IMR-90 (cell line): ENCODE data around the gene PLS1. TPM values are rescaled to one million over a fixed set of nuclear protein-coding genes. Genes with fewer than 3 reads are reported as not detected.

Experiments used
- ATAC-seq: fragments of 200-7000 bp; cut with Tn5 transposase; 2 replicates; pipeline ENCODE4 v1.9.1; 2020; ENCODE audit warnings: low read depth, mild to moderate bottlenecking, moderate library complexity
- BruUV-seq: library from RNA; stranded (reverse); fragments of 400-500 nt; replicated peaks from 2 replicates; lab custom pipeline; 2021; lab: Mats Ljungman, UMichigan
- CTCF ChIA-PET: fragments of 300-600 bp; formaldehyde crosslinking; extraction: SDS; loops from one replicate; lab custom pipeline; 2021; ENCODE audit warnings: antibody characterized with exemption; lab: Yijun Ruan, JAX
- POLR2A ChIA-PET: fragments of 300-600 bp; sonication (Branson Sonifier 250); formaldehyde crosslinking; loops from one replicate; lab custom pipeline; 2022; ENCODE audit warnings: antibody characterized with exemption; ENCODE audit not compliant: unreplicated experiment; lab: Charles Lee
- DNase-seq: peaks from one replicate; pipeline ENCODE4 v3.0.0; 2013
- H2AFZ ChIP-seq: replicated peaks from 2 replicates; pipeline ENCODE3; 2013; ENCODE audit warnings: low read length, mild to moderate bottlenecking; ENCODE audit not compliant: poor library complexity
- H2AK5ac ChIP-seq: 2 replicates; pipeline ENCODE4 v1.6.1; 2013; ENCODE audit warnings: low read depth, low read length, inconsistent platforms
- H2AK9ac ChIP-seq: replicated peaks from 2 replicates; pipeline ENCODE3; 2013; ENCODE audit warnings: mild to moderate bottlenecking, low read depth, low read length, moderate library complexity; ENCODE audit not compliant: poor library complexity
- H2BK120ac ChIP-seq: 2 replicates; pipeline ENCODE4 v1.6.1; 2013; ENCODE audit warnings: low read depth, low read length, inconsistent platforms
- H2BK15ac ChIP-seq: 3 replicates; pipeline ENCODE4 v1.6.1; 2013; ENCODE audit warnings: low read depth, low read length, inconsistent platforms
- H2BK20ac ChIP-seq: 2 replicates; pipeline ENCODE4 v1.6.1; 2013; ENCODE audit warnings: low read depth, mild to moderate bottlenecking, inconsistent platforms, low read length, moderate library complexity
- H2BK5ac ChIP-seq: 2 replicates; pipeline ENCODE4 v1.6.1; 2013; ENCODE audit warnings: mild to moderate bottlenecking, low read depth, low read length, inconsistent platforms; ENCODE audit not compliant: poor library complexity, severe bottlenecking
- H3K14ac ChIP-seq: replicated peaks from 2 replicates; pipeline ENCODE4 v1.6.1; 2013; ENCODE audit warnings: low read depth, low read length, inconsistent platforms
- H3K18ac ChIP-seq: 2 replicates; pipeline ENCODE4 v1.6.1; 2013; ENCODE audit warnings: low read depth, low read length, control low read depth
- H3K23ac ChIP-seq: 2 replicates; pipeline ENCODE4 v1.6.1; 2013; ENCODE audit warnings: low read depth, low read length, inconsistent platforms
- H3K27ac ChIP-seq: 2 replicates; pipeline ENCODE4 v1.5.1; 2013; ENCODE audit warnings: mild to moderate bottlenecking, control low read depth, low read length; ENCODE audit not compliant: insufficient read depth
- H3K27me3 ChIP-seq: 2 replicates; pipeline ENCODE4 v1.6.1; 2013; ENCODE audit warnings: low read length; ENCODE audit not compliant: control insufficient read depth, insufficient read depth
- H3K36me3 ChIP-seq: 2 replicates; pipeline ENCODE4 v1.6.1; 2013; ENCODE audit warnings: low read length, mixed read lengths; ENCODE audit not compliant: control insufficient read depth, insufficient read depth
- H3K4ac ChIP-seq: 2 replicates; pipeline ENCODE4 v1.6.1; 2013; ENCODE audit warnings: low read depth, low read length, inconsistent platforms
- H3K4me1 ChIP-seq: 2 replicates; pipeline ENCODE4 v1.6.1; 2013; ENCODE audit warnings: low read length, mixed read lengths; ENCODE audit not compliant: control insufficient read depth, insufficient read depth
- H3K4me2 ChIP-seq: 2 replicates; pipeline ENCODE4 v1.6.1; 2013; ENCODE audit warnings: low read depth, mild to moderate bottlenecking, control low read depth, low read length, moderate library complexity
- H3K4me3 ChIP-seq: 2 replicates; pipeline ENCODE4 v1.5.1; 2013; ENCODE audit warnings: low read depth, mild to moderate bottlenecking, control low read depth, low read length, moderate library complexity; ENCODE audit not compliant: insufficient read depth
- H3K56ac ChIP-seq: 2 replicates; pipeline ENCODE4 v1.6.1; 2013; ENCODE audit warnings: low read length, inconsistent platforms; ENCODE audit not compliant: insufficient read depth; ENCODE audit errors: extremely low read depth
- H3K79me1 ChIP-seq, 2 experiments: 2 replicates each; pipeline ENCODE4 v1.6.1; 2013; ENCODE audit warnings: low read length in 2 of 2, inconsistent platforms in 1 of 2, low read depth in 1 of 2
- H3K9ac ChIP-seq: 2 replicates; pipeline ENCODE4 v1.6.1; 2013; ENCODE audit warnings: low read depth, low read length, control low read depth
- H3K9me1 ChIP-seq: 2 replicates; pipeline ENCODE4 v1.6.1; 2013; ENCODE audit warnings: low read length, inconsistent platforms; ENCODE audit not compliant: insufficient read depth
- H3K9me3 ChIP-seq: 2 replicates; pipeline ENCODE4 v1.6.1; 2013; ENCODE audit warnings: low read length; ENCODE audit not compliant: control insufficient read depth, insufficient read depth
- H4K20me1 ChIP-seq: 2 replicates; pipeline ENCODE4 v1.6.1; 2013; ENCODE audit warnings: low read length, inconsistent platforms; ENCODE audit not compliant: insufficient read depth
- H4K5ac ChIP-seq: 2 replicates; pipeline ENCODE4 v1.6.1; 2013; ENCODE audit warnings: mild to moderate bottlenecking, low read depth, low read length, control low read depth
- H4K8ac ChIP-seq, 2 experiments: 2 replicates each; pipeline ENCODE4 v1.6.1; 2013; ENCODE audit warnings: low read depth in 2 of 2, low read length in 2 of 2, control low read depth in 1 of 2, inconsistent platforms in 1 of 2
- H4K91ac ChIP-seq: 2 replicates; pipeline ENCODE4 v1.6.1; 2013; ENCODE audit warnings: low read depth, low read length, inconsistent platforms; ENCODE audit not compliant: insufficient read depth
- BHLHE40 ChIP-seq: fragments of 150-350 bp; IDR thresholded peaks from 2 replicates; pipeline ENCODE4 v1.6.1; 2016; ENCODE audit warnings: mild to moderate bottlenecking, low read depth, low read length
- CEBPB ChIP-seq: IDR thresholded peaks from 2 replicates; pipeline ENCODE4 v1.6.1; 2012; ENCODE audit warnings: low read depth, low read length, improper control_type of control experiment
- CHD1 ChIP-seq: IDR thresholded peaks from 2 replicates; pipeline ENCODE4 v1.6.1; 2012; ENCODE audit warnings: low read depth, low read length, improper control_type of control experiment
- FOS ChIP-seq: fragments of 150-350 bp; IDR thresholded peaks from 2 replicates; pipeline ENCODE4 v1.6.1; 2016; ENCODE audit warnings: low read depth, low read length
- MAFK ChIP-seq: IDR thresholded peaks from 2 replicates; pipeline ENCODE4 v1.6.1; 2012; ENCODE audit warnings: low read depth, low read length, improper control_type of control experiment
- MAZ ChIP-seq: IDR thresholded peaks from 2 replicates; pipeline ENCODE4 v1.6.1; 2012; ENCODE audit warnings: low read depth, mild to moderate bottlenecking, low read length, improper control_type of control experiment, moderate library complexity, borderline replicate concordance
- MXI1 ChIP-seq: IDR thresholded peaks from 2 replicates; pipeline ENCODE4 v1.6.1; 2012; ENCODE audit warnings: low read depth, mild to moderate bottlenecking, low read length, moderate library complexity, borderline replicate concordance
- NFE2L2 ChIP-seq: fragments of 150-350 bp; IDR thresholded peaks from 2 replicates; pipeline ENCODE4 v1.6.1; 2016; ENCODE audit warnings: low read depth, mild to moderate bottlenecking, low read length
- POLR2A ChIP-seq: IDR thresholded peaks from 2 replicates; pipeline ENCODE4 v1.6.1; 2012; ENCODE audit warnings: mild to moderate bottlenecking, low read depth, low read length
- RAD21 ChIP-seq: IDR thresholded peaks from 2 replicates; pipeline ENCODE4 v1.6.1; 2012; ENCODE audit warnings: low read length, improper control_type of control experiment
- RCOR1 ChIP-seq: IDR thresholded peaks from 2 replicates; pipeline ENCODE4 v1.6.1; 2012; ENCODE audit warnings: mild to moderate bottlenecking, low read length, improper control_type of control experiment; ENCODE audit not compliant: insufficient replicate concordance
- RFX5 ChIP-seq: IDR thresholded peaks from 2 replicates; pipeline ENCODE4 v1.8.0; 2012; ENCODE audit warnings: low read depth, mild to moderate bottlenecking, low read length, moderate library complexity
- SMC3 ChIP-seq: fragments of 150-350 bp; IDR thresholded peaks from 2 replicates; pipeline ENCODE4 v1.6.1; 2016; ENCODE audit warnings: low read depth, mild to moderate bottlenecking, antibody characterized with exemption, low read length, moderate library complexity
- WGBS, 2 experiments: methylation state at CpG; one replicate each; pipeline versions ENCODE4 v1.1.5 to v1.1.7; 2013; ENCODE audit warnings: missing lambda C conversion rate in 2 of 2; ENCODE audit not compliant: insufficient read length in 1 of 2; ENCODE audit errors: extremely low coverage in 2 of 2; 5-methylcytosine and 5-hydroxymethylcytosine counted together
- dilution Hi-C: fragments of 300-500 bp; cut with HindIII; formaldehyde crosslinking; loops from one replicate; pipeline ENCODE4 v1.14.3; 2018; ENCODE audit warnings: low sequenced_read_pairs; ENCODE audit not compliant: unreplicated experiment
- in situ Hi-C: fragments of 300-500 bp; cut with MboI; formaldehyde crosslinking; loops from 3 replicates; pipeline ENCODE4 v1.14.3; 2019; ENCODE audit warnings: low sequenced_read_pairs, inconsistent platforms, mixed read lengths
- intact Hi-C: fragments of 100-400 bp; cut with micrococcal nuclease; formaldehyde crosslinking; loops from 2 replicates; pipeline ENCODE4 v1.10.0; 2022
- polyA plus RNA-seq, 3 experiments: library from polyadenylated mRNA; depleted of rRNA; stranded (reverse); fragments of >200 nt; gene quantifications; 2 replicates each; pipeline ENCODE4 v1.2.3, GENCODE V29; 2012; ENCODE audit warnings: low replicate concordance in 1 of 3
- total RNA-seq: library from RNA; depleted of rRNA; stranded (reverse); fragments of >200 nt; gene quantifications from 2 replicates; pipeline ENCODE4 v1.2.3, GENCODE V29; 2012
- TF ChIP-seq, protein P1 (sequence below): fragments of 150-350 bp; IDR thresholded peaks from 2 replicates; pipeline ENCODE4 v1.6.1; 2016; ENCODE audit warnings: low read depth, mild to moderate bottlenecking, low read length, moderate library complexity, borderline replicate concordance
- TF ChIP-seq, protein P2 (sequence below): fragments of 150-350 bp; IDR thresholded peaks from 2 replicates; pipeline ENCODE4 v1.6.1; 2017; ENCODE audit warnings: mild to moderate bottlenecking, antibody characterized with exemption, low read length, low read depth
- TF ChIP-seq, protein P3 (sequence below): conservative IDR thresholded peaks from 2 replicates; pipeline ENCODE4 v1.5.1; 2012; ENCODE audit warnings: mild to moderate bottlenecking, low read depth, low read length, improper control_type of control experiment

The PLS1 gene
- total and polyA plus RNA-seq, 2 of the 4 experiments (the other 2 are of a cell fraction), result 0.29 to 0.90 TPM

DNA sequence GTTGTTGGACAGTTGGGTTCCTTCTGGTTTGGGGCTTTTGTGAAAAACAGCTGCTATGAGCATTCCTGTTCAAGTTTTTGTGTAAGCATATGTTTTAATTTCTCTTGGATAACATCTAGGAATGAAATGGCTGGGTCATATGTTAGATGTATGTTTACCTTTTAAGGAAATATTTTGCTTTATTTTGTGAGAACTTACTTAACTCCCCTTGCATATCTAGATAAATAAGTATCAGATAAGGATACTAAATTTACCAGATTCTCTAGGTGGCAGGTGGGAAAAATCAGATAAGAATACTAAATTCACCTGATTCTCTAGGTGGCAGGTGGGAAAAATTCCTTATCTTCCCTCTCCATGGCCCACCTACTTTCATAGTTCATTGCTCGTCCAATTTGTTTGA lies 1.1 kb upstream of the PLS1 start:
- no CpG with 5 or more reads among the region's 1 CpG for WGBS, 2 experiments
- Histone ChIP-seq H3K4me3 (no peak overlapping the region), H3K79me1 (no peaks in the 10 kb centered on the region; a peak in 1 of 4 replicates), H2BK15ac (no peak overlapping the region), H4K8ac (no peak overlapping the region), H3K14ac (no peak overlapping the region), H3K9me3 (no peaks in the 10 kb centered on the region), H2BK5ac (no peak overlapping the region), H2BK20ac (no peak overlapping the region), H3K56ac (no peak overlapping the region), H3K9ac (no peak overlapping the region; the same call in 1 of the 2 replicates), H2AK5ac (no peak overlapping the region), H3K18ac (no peak overlapping the region), H3K4me2 (peak overlapping the region; percentile 75; the same call in 1 of the 2 replicates), H3K4me1 (no peaks in the 10 kb centered on the region), H3K23ac (no peak overlapping the region), H4K91ac (no peak overlapping the region), H4K20me1 (no peaks in the 10 kb centered on the region), H2AFZ (peak overlapping the region; percentile 18), H3K36me3 (no peaks in the 10 kb centered on the region), H2AK9ac (no peak overlapping the region), H3K9me1 (no peaks in the 10 kb centered on the region), H2BK120ac (peak overlapping the region; percentile 21; the same call in 1 of the 2 replicates), H4K5ac (no peak overlapping the region), H3K27me3 (peaks cover under 1% of the 10 kb centered on the region; the same call in 1 of the 2 replicates), H3K4ac (no peak overlapping the region), H3K27ac (no peak overlapping the region)
- POLR2A ChIA-PET, result no interaction called here
- no peak for TF ChIP-seq POLR2A
- no peak for TF ChIP-seq BHLHE40
- TF ChIP-seq RCOR1, result no peak
- no peak for TF ChIP-seq MAFK
- TF ChIP-seq FOS, result no peak
- TF ChIP-seq MAZ, result no peak
- TF ChIP-seq NFE2L2, result no peak
- no peak for TF ChIP-seq RAD21
- no peak for TF ChIP-seq RFX5
- no peak for TF ChIP-seq SMC3
- no peak for TF ChIP-seq MXI1
- TF ChIP-seq CHD1, result no peak
- TF ChIP-seq, protein P1, sequence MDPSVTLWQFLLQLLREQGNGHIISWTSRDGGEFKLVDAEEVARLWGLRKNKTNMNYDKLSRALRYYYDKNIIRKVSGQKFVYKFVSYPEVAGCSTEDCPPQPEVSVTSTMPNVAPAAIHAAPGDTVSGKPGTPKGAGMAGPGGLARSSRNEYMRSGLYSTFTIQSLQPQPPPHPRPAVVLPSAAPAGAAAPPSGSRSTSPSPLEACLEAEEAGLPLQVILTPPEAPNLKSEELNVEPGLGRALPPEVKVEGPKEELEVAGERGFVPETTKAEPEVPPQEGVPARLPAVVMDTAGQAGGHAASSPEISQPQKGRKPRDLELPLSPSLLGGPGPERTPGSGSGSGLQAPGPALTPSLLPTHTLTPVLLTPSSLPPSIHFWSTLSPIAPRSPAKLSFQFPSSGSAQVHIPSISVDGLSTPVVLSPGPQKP, result no peak
- TF ChIP-seq, protein P2, sequence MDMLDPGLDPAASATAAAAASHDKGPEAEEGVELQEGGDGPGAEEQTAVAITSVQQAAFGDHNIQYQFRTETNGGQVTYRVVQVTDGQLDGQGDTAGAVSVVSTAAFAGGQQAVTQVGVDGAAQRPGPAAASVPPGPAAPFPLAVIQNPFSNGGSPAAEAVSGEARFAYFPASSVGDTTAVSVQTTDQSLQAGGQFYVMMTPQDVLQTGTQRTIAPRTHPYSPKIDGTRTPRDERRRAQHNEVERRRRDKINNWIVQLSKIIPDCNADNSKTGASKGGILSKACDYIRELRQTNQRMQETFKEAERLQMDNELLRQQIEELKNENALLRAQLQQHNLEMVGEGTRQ, result no peak
- TF ChIP-seq, protein P3, sequence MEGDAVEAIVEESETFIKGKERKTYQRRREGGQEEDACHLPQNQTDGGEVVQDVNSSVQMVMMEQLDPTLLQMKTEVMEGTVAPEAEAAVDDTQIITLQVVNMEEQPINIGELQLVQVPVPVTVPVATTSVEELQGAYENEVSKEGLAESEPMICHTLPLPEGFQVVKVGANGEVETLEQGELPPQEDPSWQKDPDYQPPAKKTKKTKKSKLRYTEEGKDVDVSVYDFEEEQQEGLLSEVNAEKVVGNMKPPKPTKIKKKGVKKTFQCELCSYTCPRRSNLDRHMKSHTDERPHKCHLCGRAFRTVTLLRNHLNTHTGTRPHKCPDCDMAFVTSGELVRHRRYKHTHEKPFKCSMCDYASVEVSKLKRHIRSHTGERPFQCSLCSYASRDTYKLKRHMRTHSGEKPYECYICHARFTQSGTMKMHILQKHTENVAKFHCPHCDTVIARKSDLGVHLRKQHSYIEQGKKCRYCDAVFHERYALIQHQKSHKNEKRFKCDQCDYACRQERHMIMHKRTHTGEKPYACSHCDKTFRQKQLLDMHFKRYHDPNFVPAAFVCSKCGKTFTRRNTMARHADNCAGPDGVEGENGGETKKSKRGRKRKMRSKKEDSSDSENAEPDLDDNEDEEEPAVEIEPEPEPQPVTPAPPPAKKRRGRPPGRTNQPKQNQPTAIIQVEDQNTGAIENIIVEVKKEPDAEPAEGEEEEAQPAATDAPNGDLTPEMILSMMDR, result no peak
- no peak for TF ChIP-seq CEBPB
- in situ Hi-C loops (no loop called here), intact Hi-C loops (loop anchor here (5.0 to 10.0 kb wide), 2 partner anchors 127 to 210 kb away; partner anchors contain the start of gene TRPC1), dilution Hi-C loops (no loop called here)
- no TSS peak for BruUV-seq
- CTCF ChIA-PET, result no interaction called here
- no peak for ATAC-seq
- DNase-seq, result no peak
